Measurements from ENCODE around the gene ZC3H4. TPM values are rescaled to one million over a fixed set of nuclear protein-coding genes. Genes with fewer than 3 reads are reported as not detected.

Gene ZC3H4
- total and polyA plus RNA-seq, 9 of the 15 experiments (the other 6 are each of a cell fraction or from before 2014, with no cell fraction given) = 2.2 to 75.6 (median 18.3) TPM

DNA sequence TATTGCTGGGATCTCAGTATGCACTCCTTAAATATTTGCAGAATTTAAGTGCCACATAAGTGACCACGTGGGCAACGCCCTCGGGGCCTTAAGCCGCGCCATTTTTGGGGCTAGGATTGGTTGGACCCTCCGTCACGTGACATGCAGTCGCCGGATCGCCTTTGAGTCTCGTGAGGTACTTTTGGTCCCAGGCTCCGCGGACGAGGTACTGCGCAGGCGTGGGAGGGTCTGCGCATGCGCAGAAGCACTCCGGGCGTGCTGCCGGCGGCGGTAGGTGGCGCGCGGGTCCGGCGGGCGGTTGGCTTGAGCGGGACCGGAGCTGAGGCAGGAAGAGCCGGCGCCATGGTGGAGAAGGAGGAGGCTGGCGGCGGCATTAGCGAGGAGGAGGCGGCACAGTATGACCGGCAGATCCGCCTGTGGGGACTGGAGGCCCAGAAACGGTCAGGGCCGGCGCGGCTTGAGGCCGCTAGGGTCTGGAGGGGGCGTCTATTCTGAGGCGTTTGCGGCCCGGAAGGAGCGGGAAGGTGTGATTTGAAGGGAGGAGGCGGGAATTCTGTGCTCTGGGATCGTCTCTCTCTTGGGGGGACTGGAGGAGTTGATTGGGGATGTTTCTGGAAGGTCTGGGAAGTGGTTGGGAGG lies 17.1 kb upstream of the ZC3H4 start, which contains the start of gene SAE1 (continued):
- TF ChIP-seq NR2C1 (IDR thresholded peaks at IDR 0.05) (peak; percentile 67), NR2C1 (tag; IDR thresholded peaks at IDR 0.05) (0 out of 2 replicates have a peak, but pooled peaks have one; percentile 40), XRCC4 (IDR thresholded peaks at IDR 0.05; ENCODE audit: extremely low read depth, insufficient read depth, insufficient read length) (no peak), NCOA2 (IDR thresholded peaks at IDR 0.05; ENCODE audit: partially characterized antibody in 2 of 2) (no peak), SP1 (CRISPR knock-in tag; IDR thresholded peaks at IDR 0.05) (peak; percentile 83), LARP7 (IDR thresholded peaks at IDR 0.05) (no peak), TAF15 (IDR thresholded peaks at IDR 0.05; ENCODE audit: low read depth, low read length) (no peak), CREB1 (IDR thresholded peaks at IDR 0.05) (peak; percentile 39; the same call in 1 of the 2 replicates), CREB1 (CRISPR knock-in tag; IDR thresholded peaks at IDR 0.05) (0 out of 2 replicates have a peak, but pooled peaks have one; percentile 51), JUNB (CRISPR knock-in tag; conservative IDR thresholded peaks at IDR 0.05) (no peak), JUND (IDR thresholded peaks at IDR 0.05; ENCODE audit: borderline replicate concordance, low read depth, low read length) (peak; percentile 52), JUND (tag; IDR thresholded peaks at IDR 0.05; ENCODE audit: borderline replicate concordance, low read depth, low read length) (no peak; the same call in 2 of the 3 replicates), MYC (IDR thresholded peaks at IDR 0.05; ENCODE audit: low read depth, low read length) (peak; percentile 95), MYC (CRISPR knock-in tag; IDR thresholded peaks at IDR 0.05; ENCODE audit: borderline replicate concordance, low read depth) (peak; percentile 32; the same call in 1 of the 2 replicates), ZNF274 (IDR thresholded peaks at IDR 0.05; ENCODE audit: borderline replicate concordance, low read depth, low read length) (no peak), MAFK (IDR thresholded peaks at IDR 0.05; ENCODE audit: low read length) (no peak), MEF2D (tag; conservative IDR thresholded peaks at IDR 0.05; ENCODE audit: low read depth) (no peak; the same call in 1 of the 2 replicates), MTA3 (IDR thresholded peaks at IDR 0.05; ENCODE audit: borderline replicate concordance) (peak; percentile 27; the same call in 1 of the 2 replicates), ETV5 (CRISPR knock-in tag; IDR thresholded peaks at IDR 0.05; ENCODE audit: low read depth) (no peak; the same call in none of the 2 replicates), NR1H2 (CRISPR knock-in tag; IDR thresholded peaks at IDR 0.05) (no peak), FOXK2 (conservative IDR thresholded peaks at IDR 0.05 in 1 of 2, IDR thresholded peaks at IDR 0.05 in 1 of 2; ENCODE audit: low read depth in 2 of 2) (peak; percentile 22 to 93; a peak in 3 of 4 replicates), GTF2A2 (tag; IDR thresholded peaks at IDR 0.05) (no peak), ZNF583 (CRISPR knock-in tag; IDR thresholded peaks at IDR 0.05) (0 out of 2 replicates have a peak, but pooled peaks have one; percentile 13), ZNF507 (tag; conservative IDR thresholded peaks at IDR 0.05) (no peak), ZBTB7A (IDR thresholded peaks at IDR 0.05; ENCODE audit: borderline replicate concordance, control insufficient read depth, low read depth, low read length) (no peak; the same call in 1 of the 2 replicates)
- TF ChIP-seq, protein P1, sequence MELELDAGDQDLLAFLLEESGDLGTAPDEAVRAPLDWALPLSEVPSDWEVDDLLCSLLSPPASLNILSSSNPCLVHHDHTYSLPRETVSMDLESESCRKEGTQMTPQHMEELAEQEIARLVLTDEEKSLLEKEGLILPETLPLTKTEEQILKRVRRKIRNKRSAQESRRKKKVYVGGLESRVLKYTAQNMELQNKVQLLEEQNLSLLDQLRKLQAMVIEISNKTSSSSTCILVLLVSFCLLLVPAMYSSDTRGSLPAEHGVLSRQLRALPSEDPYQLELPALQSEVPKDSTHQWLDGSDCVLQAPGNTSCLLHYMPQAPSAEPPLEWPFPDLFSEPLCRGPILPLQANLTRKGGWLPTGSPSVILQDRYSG (tag; conservative IDR thresholded peaks at IDR 0.05; ENCODE audit: low read depth) = no peak
- TF ChIP-seq, protein P2, sequence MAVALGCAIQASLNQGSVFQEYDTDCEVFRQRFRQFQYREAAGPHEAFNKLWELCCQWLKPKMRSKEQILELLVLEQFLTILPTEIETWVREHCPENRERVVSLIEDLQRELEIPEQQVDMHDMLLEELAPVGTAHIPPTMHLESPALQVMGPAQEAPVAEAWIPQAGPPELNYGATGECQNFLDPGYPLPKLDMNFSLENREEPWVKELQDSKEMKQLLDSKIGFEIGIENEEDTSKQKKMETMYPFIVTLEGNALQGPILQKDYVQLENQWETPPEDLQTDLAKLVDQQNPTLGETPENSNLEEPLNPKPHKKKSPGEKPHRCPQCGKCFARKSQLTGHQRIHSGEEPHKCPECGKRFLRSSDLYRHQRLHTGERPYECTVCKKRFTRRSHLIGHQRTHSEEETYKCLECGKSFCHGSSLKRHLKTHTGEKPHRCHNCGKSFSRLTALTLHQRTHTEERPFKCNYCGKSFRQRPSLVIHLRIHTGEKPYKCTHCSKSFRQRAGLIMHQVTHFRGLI (CRISPR knock-in tag; IDR thresholded peaks at IDR 0.05) = no peak
